Neural progenitor cell (in vitro differentiated cells): ENCODE results near the gene TXLNB.

ENCODE experiments used
- EZH2 ChIP-seq: fragments of 200-600 bp; sonication (generic); IDR thresholded peaks from 2 replicates; pipeline ENCODE4 v1.6.1; 2017; ENCODE audit warnings: antibody characterized with exemption, mild to moderate bottlenecking, moderate library complexity
- EZH2phosphoT487 ChIP-seq: fragments of 200-600 bp; sonication (generic); IDR thresholded peaks from 2 replicates; pipeline ENCODE4 v1.6.1; 2017; ENCODE audit warnings: antibody characterized with exemption
- TF ChIP-seq, protein P1 (sequence below): fragments of 200-600 bp; sonication (generic); IDR thresholded peaks from 2 replicates; pipeline ENCODE4 v1.5.1; 2017; ENCODE audit warnings: antibody characterized with exemption, mild to moderate bottlenecking

DNA sequence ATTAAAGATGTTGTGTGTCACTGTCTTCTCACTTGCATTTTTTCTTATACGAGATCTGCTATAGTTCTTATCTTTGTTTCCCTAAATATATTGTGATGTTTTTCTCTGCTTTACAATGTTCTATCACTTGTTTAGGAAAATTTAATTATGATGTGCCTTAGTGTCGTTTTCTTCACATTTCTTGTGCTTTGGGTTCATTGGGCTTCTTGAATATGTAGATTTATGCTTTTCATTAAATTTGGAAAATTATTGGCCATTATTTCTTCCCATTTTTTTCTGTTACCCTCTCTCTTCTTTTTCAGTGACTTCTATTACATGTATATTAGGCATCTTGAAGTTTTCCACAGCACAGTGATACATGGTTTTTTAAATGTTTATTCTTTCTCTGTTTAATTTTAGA is 49.3 kb upstream of the TXLNB start:
- TF ChIP-seq, protein P1, sequence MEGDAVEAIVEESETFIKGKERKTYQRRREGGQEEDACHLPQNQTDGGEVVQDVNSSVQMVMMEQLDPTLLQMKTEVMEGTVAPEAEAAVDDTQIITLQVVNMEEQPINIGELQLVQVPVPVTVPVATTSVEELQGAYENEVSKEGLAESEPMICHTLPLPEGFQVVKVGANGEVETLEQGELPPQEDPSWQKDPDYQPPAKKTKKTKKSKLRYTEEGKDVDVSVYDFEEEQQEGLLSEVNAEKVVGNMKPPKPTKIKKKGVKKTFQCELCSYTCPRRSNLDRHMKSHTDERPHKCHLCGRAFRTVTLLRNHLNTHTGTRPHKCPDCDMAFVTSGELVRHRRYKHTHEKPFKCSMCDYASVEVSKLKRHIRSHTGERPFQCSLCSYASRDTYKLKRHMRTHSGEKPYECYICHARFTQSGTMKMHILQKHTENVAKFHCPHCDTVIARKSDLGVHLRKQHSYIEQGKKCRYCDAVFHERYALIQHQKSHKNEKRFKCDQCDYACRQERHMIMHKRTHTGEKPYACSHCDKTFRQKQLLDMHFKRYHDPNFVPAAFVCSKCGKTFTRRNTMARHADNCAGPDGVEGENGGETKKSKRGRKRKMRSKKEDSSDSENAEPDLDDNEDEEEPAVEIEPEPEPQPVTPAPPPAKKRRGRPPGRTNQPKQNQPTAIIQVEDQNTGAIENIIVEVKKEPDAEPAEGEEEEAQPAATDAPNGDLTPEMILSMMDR: no peak
- no peak for TF ChIP-seq EZH2phosphoT487
- no peak for TF ChIP-seq EZH2
